Measurements from ENCODE around the gene KCNH1. TPM values are rescaled to one million over a fixed set of nuclear protein-coding genes. Genes with fewer than 3 reads are reported as not detected.

Gene KCNH1
- total RNA-seq, 2 donors from 2014 or later = 0.27 to 0.70 TPM

DNA sequence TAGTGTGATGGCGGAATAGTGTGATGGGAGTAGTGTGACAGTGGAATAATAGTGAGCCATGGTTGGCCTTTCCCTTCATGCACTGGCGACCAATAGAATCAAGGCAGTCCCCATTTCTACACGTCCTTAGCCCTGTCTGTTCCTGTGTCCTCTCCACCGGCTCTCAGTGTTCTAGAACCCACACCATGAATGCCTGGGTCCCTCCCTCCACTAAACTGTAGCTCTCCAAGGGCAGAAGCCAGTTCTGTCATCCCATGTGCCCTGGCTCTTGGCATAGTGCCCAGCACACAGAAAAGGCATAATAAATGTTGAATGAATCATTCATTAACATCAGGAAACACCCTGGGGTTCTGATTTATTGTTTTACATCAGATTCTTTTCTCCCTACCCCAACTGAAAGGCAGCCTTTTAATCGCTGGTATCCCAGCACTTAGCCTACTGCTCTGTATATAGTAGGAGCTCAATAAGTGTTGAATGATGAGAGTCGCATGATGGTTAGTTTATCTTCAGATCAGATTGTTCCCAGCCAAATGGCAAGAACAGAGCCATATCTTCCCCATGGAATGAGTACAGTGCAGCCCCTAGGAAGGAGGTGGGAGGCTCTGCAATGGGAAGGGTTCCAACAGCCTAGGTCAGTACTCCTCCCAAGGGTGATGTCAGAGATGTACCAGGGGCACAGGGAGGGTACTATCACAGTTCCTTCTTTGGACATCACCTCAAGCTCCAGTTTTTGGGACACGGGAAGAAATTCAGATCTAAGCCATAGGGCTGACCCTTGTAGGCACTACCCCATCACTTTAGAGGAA, 479.6 kb downstream of the KCNH1 start:
- DNase-seq (no peak), ATAC-seq (peak; percentile 16)
- intact Hi-C loops (cut with DNase I, micrococcal nuclease) = no loop called here

DNA sequence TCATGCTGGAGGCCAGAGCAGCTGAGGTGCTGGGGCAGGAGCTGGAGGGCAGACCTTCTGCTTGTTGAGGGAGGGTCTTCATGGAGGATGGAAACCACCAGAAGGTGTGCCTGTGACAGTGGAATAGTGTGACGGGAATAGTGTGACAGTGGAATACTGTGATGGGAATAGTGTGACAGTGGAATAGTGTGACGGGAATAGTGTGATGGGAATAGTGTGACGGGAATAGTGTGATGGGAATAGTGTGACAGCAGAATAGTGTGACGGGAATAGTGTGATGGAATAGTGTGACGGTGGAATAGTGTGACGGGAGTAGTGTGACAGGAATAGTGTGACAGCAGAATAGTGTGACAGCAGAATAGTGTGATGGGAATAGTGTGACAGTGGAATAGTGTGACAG, 480.2 kb downstream of the KCNH1 start:
- no peak for ATAC-seq
- DNase-seq = no peak
- intact Hi-C loops (cut with DNase I, micrococcal nuclease) = no loop called here

DNA sequence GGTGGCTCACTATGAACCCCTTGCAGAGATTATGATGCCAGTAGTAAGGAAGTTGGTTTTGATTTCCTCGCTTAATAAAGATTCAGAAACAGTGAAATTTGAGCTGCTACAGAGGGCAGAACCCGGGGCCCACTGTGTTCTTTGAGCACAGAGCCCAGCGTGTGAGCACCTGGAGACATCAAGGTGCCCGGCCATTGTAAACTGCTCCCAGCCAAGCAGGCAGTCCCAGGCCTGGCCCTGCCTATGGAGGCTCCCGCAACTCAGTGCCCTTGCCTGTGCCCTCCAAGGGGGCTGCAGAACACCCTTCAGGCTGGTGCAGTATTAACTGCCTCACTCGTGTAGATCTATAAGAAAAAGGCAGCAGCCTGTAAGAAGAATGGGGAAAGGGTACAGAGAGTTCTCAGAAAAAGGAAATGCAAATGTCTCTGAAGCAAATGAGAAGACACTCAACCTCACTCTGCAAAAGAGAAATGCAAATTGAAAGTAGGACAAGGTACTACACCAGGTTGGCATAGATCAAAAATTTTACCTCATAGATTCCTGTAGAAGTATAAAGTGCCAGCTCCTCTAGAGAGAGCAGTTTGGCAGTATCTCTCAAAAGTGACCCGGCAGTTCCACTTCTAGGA, 481.5 kb downstream of the KCNH1 start:
- intact Hi-C loops (cut with DNase I, micrococcal nuclease) = no loop called here
- DNase-seq (no peak), ATAC-seq (no peak)

DNA sequence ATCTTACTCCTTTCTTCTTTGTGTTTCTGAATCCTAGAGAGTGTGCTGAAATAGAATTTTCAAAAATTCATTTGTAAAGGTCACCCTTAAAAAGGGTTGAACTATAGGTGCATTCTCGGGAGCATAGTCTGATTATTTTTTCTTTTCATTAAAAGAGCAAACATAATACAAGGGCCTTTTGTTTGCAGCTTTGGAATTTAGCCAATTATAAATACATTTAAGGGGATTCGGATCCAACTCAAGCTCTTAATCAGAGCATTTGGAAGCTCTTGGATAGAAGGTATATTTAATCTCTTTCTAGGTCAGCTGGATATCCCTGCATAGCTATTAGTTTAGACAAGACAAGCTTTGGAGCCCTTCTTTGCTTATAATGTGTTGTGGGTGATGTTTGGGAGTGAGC, 483.5 kb downstream of the KCNH1 start:
- intact Hi-C loops (cut with DNase I, micrococcal nuclease) = no loop called here
- no peak for ATAC-seq
- DNase-seq = no peak

DNA sequence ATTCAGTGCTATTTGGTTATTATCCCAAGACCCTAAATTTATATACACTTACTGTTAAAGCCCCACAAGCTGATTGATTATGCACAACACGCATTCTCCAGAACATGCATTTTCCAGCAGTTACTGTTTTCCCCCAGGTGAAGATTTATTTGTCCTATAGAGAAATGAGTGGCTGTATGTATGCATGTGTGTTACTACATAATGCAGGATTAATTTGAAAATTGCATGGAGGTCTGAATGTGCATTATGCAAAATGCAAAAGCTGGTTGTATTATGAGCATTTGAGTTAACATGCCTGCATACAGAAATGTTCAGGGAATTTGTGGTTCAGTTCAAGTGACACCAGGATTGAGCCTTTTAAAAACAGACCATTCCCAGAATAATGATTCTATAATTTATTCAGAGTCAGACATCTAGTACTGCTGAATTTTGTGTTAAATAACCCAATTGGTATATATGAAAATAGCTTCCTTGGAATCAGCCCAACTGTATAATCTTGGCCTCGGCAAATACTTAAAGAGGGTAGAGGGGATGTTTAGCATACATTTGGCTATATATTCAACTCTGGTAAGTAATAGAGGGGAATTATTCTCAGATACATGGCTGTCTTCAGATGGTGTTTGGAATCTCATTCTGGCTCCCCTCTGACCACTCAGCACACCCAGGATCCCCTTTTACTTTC, 485.2 kb downstream of the KCNH1 start:
- no peak for ATAC-seq
- no peak for DNase-seq
- intact Hi-C loops (cut with DNase I, micrococcal nuclease) = no loop called here

DNA sequence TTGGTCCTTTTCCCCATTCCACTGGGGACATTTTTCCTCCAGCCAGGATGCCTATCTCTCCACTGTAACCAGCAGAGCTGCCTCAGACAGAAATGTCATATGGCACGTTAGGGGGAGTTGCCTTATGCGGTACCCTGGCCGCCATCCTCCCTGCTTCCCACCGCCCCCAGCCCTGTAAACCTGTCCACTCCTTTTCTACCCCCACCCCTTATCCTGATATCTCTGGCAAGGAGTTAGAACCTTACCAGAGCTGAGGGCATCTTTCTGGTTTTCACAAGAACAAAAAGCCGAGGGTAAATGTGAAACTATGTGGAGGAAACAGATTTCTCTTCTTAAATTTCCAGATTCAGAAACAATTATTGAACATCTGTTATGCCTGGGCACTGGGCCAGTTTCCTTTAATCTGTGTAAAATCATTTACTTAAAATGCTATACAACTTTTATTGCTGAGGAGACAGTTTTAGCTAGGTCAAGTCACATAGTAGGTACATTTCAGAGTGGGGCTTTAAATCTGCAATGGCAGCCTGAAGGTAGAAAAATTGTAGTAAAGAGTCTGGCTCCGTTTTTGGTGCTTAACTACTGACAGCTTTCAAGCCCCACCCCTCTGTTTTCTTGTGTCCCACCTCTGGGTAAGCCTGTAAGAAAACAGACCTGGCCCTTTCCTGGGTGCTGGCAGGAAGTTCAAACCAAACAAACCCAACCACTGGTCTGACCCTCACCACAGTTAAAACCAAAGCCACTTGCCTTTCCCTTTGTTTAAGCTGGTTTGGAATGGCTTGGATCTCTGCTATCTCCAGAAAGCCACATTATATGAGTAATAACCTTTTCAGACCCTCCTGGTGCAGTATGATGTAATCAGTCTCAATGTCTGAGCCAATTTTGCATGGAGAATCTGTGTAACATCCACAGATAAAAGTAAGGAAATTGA, 486.3 kb downstream of the KCNH1 start:
- no peak for DNase-seq
- intact Hi-C loops (cut with DNase I, micrococcal nuclease) = no loop called here
- ATAC-seq = no peak

DNA sequence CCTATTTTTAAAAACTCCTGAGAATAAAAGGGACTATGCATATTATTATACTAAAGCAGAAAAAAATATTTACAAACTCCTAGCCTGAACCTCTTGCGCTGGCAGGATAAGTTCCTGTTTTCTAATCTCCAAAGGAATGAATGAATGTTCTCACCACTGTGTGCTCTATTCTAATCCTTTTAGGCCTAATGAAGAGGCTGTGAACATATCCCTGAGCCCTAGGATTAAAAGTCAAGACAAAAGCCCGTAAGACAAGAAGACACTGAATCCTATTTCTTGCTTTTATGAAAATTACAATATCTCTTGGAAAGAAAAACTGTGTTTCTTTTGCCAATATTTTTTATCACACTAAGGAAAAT, 487.7 kb downstream of the KCNH1 start:
- intact Hi-C loops (cut with DNase I, micrococcal nuclease) = no loop called here
- DNase-seq = no peak
- no peak for ATAC-seq

DNA sequence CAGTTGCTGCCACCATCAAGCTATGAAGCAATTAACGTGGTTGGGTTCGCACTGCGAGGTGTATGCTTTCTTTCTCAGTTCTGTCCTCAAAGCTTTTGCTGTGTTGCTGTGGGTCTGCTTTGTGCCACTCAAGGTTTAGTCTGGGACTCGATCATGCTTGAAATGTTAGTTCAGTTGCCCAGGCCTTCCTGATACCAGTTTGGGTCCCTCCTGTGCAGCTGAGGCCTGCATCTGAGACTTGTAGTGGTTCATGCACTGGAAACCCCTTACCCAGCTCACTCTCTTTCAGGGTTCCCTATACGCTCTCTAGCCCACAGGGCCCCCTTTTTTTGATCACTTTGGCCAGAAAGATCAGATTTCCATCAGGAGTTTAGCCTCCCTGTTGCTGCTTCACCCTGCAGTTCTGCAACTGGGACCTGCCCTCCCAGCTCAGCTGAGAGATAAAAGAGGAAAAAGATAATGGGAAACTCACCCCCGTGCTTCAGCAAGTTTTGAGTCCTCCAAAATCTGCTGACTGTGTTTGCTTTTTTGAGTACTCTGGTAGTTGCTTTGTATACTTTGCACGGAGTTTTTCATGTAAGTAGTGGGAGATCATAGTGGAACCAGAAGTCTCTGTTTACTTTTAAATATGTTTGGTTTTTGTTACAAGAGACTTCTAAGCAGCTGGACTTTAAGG, 488.2 kb downstream of the KCNH1 start:
- no peak for DNase-seq
- no peak for ATAC-seq
- intact Hi-C loops (cut with DNase I, micrococcal nuclease) = no loop called here

DNA sequence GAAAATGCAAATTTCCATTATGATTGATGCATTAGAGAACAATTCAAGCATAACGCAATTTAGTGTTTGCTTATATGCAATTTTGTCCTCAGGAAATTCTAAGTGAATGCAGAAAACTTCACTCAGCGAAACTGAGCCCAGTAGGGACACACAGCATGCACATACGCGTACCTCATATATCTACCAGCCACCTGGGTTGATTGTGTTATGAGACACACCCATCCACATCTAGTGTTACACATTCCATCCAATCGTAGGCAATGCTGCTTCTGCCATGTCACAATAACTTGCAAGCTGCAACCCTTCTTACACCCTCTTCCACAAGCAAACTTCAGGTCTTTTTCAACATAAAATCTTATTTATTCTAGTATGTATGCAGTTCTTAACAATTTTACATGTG, 492.4 kb downstream of the KCNH1 start:
- ATAC-seq (no peak), DNase-seq (no peak)
- intact Hi-C loops (cut with DNase I, micrococcal nuclease) = no loop called here

DNA sequence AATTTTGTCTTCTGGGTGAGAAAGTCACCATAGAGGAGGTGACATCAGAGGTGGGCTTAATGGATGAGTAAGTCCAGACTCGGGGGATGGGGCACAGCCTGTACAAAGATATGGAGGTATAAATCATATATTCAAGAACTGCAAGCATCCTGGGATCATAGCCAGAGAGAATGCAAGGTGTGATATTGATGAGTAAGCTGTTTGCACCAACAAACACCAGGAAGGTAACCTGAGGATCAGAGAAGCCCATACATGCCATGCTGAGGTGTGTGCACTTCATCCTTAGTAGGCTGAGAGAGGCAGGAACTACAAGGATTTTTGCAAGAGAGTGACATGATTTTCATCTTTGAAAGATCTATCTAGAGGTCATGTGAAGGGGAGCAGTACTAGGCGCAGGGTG, 498.8 kb downstream of the KCNH1 start:
- DNase-seq (no peak), ATAC-seq (no peak)
- intact Hi-C loops (cut with DNase I, micrococcal nuclease) = no loop called here

DNA sequence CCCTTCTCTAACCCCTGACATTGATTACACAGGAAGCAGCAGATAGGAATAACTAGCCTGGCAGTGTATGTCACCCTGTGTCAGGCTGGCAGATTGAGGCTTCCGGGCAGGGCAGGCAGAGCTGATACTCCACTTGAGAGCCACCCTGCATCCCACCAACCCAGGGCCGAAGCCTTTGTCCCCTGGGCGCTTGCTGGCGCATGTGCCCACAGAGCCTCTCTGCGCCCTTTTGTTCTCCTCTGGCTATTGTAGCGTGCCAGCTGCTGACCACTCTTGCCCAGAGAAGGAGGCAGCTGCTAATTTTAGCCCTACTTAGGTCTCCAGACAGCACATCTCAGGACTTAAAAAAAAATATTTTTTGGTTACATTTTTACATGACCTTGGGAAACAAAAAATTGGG, 500.3 kb downstream of the KCNH1 start:
- no peak for ATAC-seq
- intact Hi-C loops (cut with DNase I, micrococcal nuclease) = no loop called here
- no peak for DNase-seq

DNA sequence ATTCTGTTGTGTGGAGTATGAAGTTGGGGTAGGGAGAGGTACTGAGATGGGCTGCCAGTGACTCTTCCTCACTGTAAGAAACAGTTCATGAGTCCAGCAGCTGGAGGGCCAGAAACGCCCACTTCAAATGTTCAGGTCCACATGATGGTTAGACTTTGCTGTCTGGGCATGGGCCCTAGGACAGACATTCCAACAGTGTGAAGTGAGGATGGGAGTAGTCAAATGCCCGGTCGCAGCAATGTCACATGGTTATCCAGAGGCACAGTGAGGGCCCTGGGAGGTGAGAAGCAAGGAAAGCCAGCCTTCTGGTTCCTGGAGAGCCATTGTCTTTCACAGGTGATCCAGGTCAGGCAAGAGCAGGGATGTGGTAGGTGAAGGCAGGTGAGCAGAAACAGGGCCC, 500.8 kb downstream of the KCNH1 start:
- intact Hi-C loops (cut with DNase I, micrococcal nuclease) = no loop called here
- no peak for DNase-seq
- no peak for ATAC-seq

DNA sequence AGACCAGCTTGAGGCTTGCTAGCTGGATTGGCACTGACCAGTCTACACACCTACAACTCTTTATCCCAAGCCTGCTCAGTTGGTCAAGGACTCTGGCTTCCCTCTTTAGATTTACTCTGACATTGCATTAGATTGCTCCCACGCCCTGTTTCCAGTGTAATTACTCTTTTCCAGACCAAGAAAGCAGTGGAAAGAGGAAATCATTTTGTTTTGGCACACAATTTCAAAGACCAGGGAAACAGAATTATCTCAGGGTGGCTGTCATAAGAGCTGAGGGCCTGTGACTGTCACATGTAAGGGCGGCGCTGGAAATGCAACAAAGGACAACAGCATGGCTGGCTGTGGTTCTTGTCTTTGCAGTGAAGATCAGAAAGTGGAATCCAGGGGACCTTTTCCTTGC, 502.5 kb downstream of the KCNH1 start:
- peak; percentile 69 for ATAC-seq
- intact Hi-C loops (cut with DNase I, micrococcal nuclease) = no loop called here
- no peak for DNase-seq

DNA sequence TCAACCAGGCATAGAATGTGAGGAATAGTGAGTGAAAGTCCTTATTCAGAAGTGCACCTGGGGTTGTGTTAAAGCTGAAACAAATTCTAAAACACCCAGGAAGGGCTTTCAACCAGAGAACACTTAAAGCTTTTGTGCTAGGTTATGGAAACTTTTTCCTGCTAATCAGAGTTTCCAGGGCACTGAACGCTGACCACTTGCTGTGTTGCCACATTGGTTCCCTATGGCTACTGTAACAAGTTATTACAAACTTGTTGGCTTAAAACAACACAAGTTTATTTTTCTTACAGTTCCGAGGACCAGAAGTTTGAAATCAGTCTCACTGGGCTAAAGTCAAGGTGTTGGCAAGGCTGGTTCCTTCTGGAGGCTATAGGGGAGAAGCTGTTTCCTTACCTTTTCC, 504.7 kb downstream of the KCNH1 start:
- no peak for DNase-seq
- intact Hi-C loops (cut with DNase I, micrococcal nuclease) = no loop called here
- ATAC-seq = no peak

DNA sequence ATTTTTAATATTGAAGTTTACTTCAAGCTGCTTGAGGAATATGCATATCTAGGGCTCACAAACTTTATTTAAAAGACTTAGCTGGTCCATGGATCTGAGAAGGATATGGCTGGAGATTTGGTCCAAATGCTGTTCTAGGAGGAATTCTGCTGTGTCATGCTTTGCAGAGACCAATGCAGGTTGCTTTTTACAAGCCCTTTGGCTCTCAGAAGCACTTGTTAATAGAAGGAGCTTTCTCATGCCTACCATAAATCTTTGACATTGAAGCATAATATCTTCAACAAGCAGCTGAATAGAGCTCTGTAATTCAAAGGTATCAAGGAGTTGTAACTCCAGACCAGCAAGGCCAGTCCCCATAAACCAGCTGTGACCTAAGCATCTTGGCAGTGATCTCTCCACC, 506.2 kb downstream of the KCNH1 start:
- ATAC-seq (no peak), DNase-seq (no peak)
- intact Hi-C loops (cut with DNase I, micrococcal nuclease) = no loop called here
